ENCODE measurements around the gene KCNJ12.
"Not testable (repeated sequence)": the region's sequence is repeated elsewhere in the genome, so short reads cannot be mapped to it uniquely, and the experiment has no call there.

DNA sequence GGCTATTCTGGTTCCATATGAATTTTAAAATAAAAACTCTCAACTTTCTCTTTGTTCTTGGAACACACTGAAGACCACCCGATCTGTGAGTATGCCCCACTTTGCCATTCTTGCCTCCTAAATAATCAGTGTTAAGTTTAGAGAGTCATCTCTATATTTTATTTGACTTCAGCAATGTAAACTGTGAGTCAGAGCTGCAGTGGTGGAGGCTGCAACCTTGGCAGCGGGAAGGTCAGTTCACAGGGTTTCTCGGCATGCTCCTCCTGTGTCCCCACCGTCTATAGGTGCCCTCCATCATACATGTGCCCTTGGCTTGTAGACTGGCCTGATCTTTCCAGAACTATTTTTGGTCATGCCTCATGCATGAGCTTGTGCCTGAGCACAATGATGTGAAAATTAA, 71.4 kb downstream of the KCNJ12 start:
- not testable (repeated sequence) for TF ChIP-seq POLR2A (IDR thresholded peaks at IDR 0.05)
- TF ChIP-seq, protein P1, sequence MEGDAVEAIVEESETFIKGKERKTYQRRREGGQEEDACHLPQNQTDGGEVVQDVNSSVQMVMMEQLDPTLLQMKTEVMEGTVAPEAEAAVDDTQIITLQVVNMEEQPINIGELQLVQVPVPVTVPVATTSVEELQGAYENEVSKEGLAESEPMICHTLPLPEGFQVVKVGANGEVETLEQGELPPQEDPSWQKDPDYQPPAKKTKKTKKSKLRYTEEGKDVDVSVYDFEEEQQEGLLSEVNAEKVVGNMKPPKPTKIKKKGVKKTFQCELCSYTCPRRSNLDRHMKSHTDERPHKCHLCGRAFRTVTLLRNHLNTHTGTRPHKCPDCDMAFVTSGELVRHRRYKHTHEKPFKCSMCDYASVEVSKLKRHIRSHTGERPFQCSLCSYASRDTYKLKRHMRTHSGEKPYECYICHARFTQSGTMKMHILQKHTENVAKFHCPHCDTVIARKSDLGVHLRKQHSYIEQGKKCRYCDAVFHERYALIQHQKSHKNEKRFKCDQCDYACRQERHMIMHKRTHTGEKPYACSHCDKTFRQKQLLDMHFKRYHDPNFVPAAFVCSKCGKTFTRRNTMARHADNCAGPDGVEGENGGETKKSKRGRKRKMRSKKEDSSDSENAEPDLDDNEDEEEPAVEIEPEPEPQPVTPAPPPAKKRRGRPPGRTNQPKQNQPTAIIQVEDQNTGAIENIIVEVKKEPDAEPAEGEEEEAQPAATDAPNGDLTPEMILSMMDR (IDR thresholded peaks at IDR 0.05) = not testable (repeated sequence)
